ENCODE data around the gene CD1E. TPM values are rescaled to one million over a fixed set of nuclear protein-coding genes. Genes with fewer than 3 reads are reported as not detected.
"Not testable (repeated sequence)": the region's sequence is repeated elsewhere in the genome, so short reads cannot be mapped to it uniquely, and the experiment has no call there.

The CD1E gene
- total and polyA plus RNA-seq, 7 experiments from 2014 or later: 0.42 to 0.61 TPM; not detected in 5

DNA sequence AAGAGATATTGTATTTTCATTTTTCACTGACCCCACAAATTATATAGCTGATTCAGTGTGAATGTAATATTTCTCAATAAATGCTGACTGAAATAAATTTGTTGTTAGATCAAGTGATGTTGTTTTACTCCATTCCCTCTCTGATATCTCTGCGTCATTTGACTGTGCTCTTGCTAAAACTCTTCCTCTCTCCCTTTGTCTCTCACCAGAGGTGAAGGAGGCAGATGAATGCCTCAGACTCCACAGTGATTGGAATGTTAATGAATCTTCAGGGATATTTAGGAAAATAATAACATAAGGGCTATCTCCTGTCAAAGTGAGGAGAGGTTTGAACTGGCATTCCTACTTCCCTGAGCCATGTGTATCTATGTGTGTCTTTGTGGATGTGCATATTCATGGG lies 3.7 kb downstream of the CD1E start:
- POLR2A ChIA-PET: no interaction called here
- H3K27me3 ChIP-seq (ENCODE audit: control insufficient read depth in 2 of 2, insufficient read depth in 2 of 2, low read length in 2 of 2): peaks cover 0 to 3% of the 10 kb centered on the region in 2 donors
- H3K36me3 Mint-ChIP-seq: no peaks in the 10 kb centered on the region
- peaks cover 16 to 56% (median 40%) of the 10 kb centered on the region in 5 donors for H3K27me3 Mint-ChIP-seq
- H3K4me3 Mint-ChIP-seq: no peak overlapping the region
- CTCF ChIA-PET: no interaction called here
- no peaks in the 10 kb centered on the region for H3K9me3 ChIP-seq (ENCODE audit: control insufficient read depth in 2 of 3, low read length in 3 of 3)
- H3K9me3 Mint-ChIP-seq: peaks cover 0 to 7% (median 0%) of the 10 kb centered on the region in 11 donors
- H3K27ac Mint-ChIP-seq: no peak overlapping the region
- no peak overlapping the region for H3K4me3 ChIP-seq (ENCODE audit: low read length)
- H3K27ac ChIP-seq (ENCODE audit: low read depth, low read length): no peak overlapping the region
- H3K4me1 ChIP-seq (ENCODE audit: control insufficient read depth in 2 of 2, insufficient read depth in 2 of 2, low read length in 2 of 2): no peaks in the 10 kb centered on the region
- H3K36me3 ChIP-seq (ENCODE audit: control insufficient read depth in 2 of 3, insufficient read depth in 3 of 3, low read length in 3 of 3): no peaks in the 10 kb centered on the region
- intact Hi-C loops (cut with micrococcal nuclease): no loop called here
- no peak for DNase-seq
- peaks cover 0 to 6% (median 0%) of the 10 kb centered on the region in 7 donors for H3K4me1 Mint-ChIP-seq
- no peak for ATAC-seq

DNA sequence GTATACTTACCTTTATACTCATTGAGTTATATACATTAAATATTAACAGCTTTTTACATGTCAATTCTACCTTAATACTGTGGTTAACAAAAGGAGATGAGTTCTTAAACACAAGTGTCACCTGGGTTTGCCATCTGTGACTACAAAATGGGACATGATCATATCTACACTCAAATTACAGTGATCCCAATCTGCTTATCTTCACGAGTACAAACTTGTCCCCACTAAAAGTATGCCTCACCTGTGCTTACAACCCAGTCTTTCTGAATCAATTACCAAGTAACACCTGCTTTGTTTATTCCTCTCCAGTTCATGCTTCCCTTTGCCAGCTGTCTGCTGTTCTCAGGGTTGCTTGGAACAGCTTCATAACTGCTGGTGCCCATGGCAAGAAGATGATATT lies 8.8 kb downstream of the CD1E start:
- CTCF ChIA-PET: no interaction called here
- intact Hi-C loops (cut with micrococcal nuclease): no loop called here
- Histone ChIP-seq H3K27me3 (ENCODE audit: control insufficient read depth in 2 of 2, insufficient read depth in 2 of 2, low read length in 2 of 2) (no peaks in the 10 kb centered on the region), H3K36me3 (ENCODE audit: control insufficient read depth in 2 of 3, insufficient read depth in 3 of 3, low read length in 3 of 3) (no peaks in the 10 kb centered on the region), H3K27ac (ENCODE audit: low read depth, low read length) (no peak overlapping the region), H3K4me1 (ENCODE audit: control insufficient read depth in 2 of 2, insufficient read depth in 2 of 2, low read length in 2 of 2) (peaks cover 0 to 4% of the 10 kb centered on the region in 2 donors), H3K4me3 (ENCODE audit: low read length) (no peak overlapping the region), H3K9me3 (ENCODE audit: control insufficient read depth in 2 of 3, low read length in 3 of 3) (no peaks in the 10 kb centered on the region)
- POLR2A ChIA-PET: no interaction called here
- DNase-seq: no peak
- no peak for ATAC-seq
- Mint-ChIP-seq H3K9me3 (peaks cover 0 to 5% (median 0%) of the 10 kb centered on the region in 11 donors), H3K27ac (no peak overlapping the region), H3K4me1 (no peaks in the 10 kb centered on the region), H3K4me3 (no peak overlapping the region), H3K36me3 (peaks cover 0 to 5% (median 0%) of the 10 kb centered on the region in 5 donors), H3K27me3 (peaks cover 0 to 36% (median 12%) of the 10 kb centered on the region in 5 donors)

DNA sequence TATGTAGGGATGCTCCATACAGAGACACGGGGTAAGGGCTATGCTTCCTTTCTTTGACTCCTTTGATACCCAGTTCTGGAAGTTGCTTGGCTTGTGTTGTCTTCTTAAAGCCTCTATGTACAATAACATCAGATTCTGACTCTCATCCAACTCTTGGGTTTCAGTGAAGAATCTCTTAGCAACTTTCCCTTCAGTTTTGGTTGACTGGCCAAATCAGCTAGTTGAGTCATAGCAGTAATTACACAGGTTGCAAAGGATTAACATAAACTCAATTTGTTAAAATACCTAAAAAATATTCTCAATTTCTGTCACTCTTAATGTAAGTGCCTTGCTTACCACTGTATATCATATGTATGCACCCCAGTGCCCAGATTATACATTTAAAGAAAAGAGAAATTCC lies 9.2 kb downstream of the CD1E start:
- H3K4me1 Mint-ChIP-seq: no peaks in the 10 kb centered on the region
- ATAC-seq (no peak), DNase-seq (no peak)
- H3K36me3 Mint-ChIP-seq: peaks cover 0 to 5% (median 0%) of the 10 kb centered on the region in 5 donors
- H3K27ac ChIP-seq (ENCODE audit: low read depth, low read length): no peak overlapping the region
- no peaks in the 10 kb centered on the region for H3K9me3 ChIP-seq (ENCODE audit: control insufficient read depth in 2 of 3, low read length in 3 of 3)
- intact Hi-C loops (cut with micrococcal nuclease): no loop called here
- ChIA-PET POLR2A (no interaction called here), CTCF (no interaction called here)
- no peak overlapping the region for H3K4me3 ChIP-seq (ENCODE audit: low read length)
- H3K36me3 ChIP-seq (ENCODE audit: control insufficient read depth in 2 of 3, insufficient read depth in 3 of 3, low read length in 3 of 3): no peaks in the 10 kb centered on the region
- H3K27ac Mint-ChIP-seq: no peak overlapping the region
- H3K9me3 Mint-ChIP-seq: peaks cover 0 to 5% (median 0%) of the 10 kb centered on the region in 11 donors
- peaks cover 0 to 41% (median 13%) of the 10 kb centered on the region in 5 donors for H3K27me3 Mint-ChIP-seq
- H3K27me3 ChIP-seq (ENCODE audit: control insufficient read depth in 2 of 2, insufficient read depth in 2 of 2, low read length in 2 of 2): no peaks in the 10 kb centered on the region
- H3K4me3 Mint-ChIP-seq: no peak overlapping the region
- peaks cover 0 to 4% of the 10 kb centered on the region in 2 donors for H3K4me1 ChIP-seq (ENCODE audit: control insufficient read depth in 2 of 2, insufficient read depth in 2 of 2, low read length in 2 of 2)

DNA sequence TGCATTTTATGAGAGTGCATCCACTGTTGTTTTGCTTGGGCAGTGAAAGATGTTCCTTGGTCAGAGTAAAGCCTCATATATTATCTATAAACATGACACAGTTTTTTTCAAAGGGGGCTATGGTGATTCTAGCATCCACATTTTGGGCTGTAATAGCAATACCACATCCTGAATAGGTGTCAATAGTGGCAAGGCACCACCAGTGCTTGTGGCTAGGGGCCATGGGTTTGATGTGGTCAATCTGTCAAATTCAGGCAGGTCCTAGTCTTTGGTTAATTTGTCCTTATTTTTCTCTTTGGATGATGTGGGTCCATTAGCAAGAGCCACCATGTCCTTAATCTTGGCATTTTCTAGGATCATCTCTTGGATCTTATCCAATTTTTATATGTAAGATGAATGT lies 13.1 kb downstream of the CD1E start:
- intact Hi-C loops (cut with micrococcal nuclease): no loop called here
- no peaks in the 10 kb centered on the region for H3K27me3 ChIP-seq (ENCODE audit: control insufficient read depth in 2 of 2, insufficient read depth in 2 of 2, low read length in 2 of 2)
- Mint-ChIP-seq H3K9me3 (peaks cover 0 to 20% (median 6%) of the 10 kb centered on the region in 11 donors), H3K4me3 (no peak overlapping the region), H3K4me1 (no peaks in the 10 kb centered on the region), H3K27ac (no peak overlapping the region), H3K36me3 (peaks cover 0 to 5% (median 0%) of the 10 kb centered on the region in 5 donors), H3K27me3 (peaks cover 0 to 55% (median 27%) of the 10 kb centered on the region in 5 donors)
- DNase-seq: no peak
- no peak overlapping the region for H3K27ac ChIP-seq (ENCODE audit: low read depth, low read length)
- peaks cover 0 to 5% (median 0%) of the 10 kb centered on the region in 3 experiments for H3K9me3 ChIP-seq (ENCODE audit: control insufficient read depth in 2 of 3, low read length in 3 of 3)
- ChIA-PET POLR2A (no interaction called here), CTCF (interaction anchor here (0.5 kb wide), 1 partner anchor 1382 kb away, joined by 3 read pairs; no protein-coding TSS in a partner anchor)
- no peaks in the 10 kb centered on the region for H3K36me3 ChIP-seq (ENCODE audit: control insufficient read depth in 2 of 3, insufficient read depth in 3 of 3, low read length in 3 of 3)
- H3K4me3 ChIP-seq (ENCODE audit: low read length): no peak overlapping the region
- peaks cover 0 to 4% of the 10 kb centered on the region in 2 donors for H3K4me1 ChIP-seq (ENCODE audit: control insufficient read depth in 2 of 2, insufficient read depth in 2 of 2, low read length in 2 of 2)
- no peak for ATAC-seq

DNA sequence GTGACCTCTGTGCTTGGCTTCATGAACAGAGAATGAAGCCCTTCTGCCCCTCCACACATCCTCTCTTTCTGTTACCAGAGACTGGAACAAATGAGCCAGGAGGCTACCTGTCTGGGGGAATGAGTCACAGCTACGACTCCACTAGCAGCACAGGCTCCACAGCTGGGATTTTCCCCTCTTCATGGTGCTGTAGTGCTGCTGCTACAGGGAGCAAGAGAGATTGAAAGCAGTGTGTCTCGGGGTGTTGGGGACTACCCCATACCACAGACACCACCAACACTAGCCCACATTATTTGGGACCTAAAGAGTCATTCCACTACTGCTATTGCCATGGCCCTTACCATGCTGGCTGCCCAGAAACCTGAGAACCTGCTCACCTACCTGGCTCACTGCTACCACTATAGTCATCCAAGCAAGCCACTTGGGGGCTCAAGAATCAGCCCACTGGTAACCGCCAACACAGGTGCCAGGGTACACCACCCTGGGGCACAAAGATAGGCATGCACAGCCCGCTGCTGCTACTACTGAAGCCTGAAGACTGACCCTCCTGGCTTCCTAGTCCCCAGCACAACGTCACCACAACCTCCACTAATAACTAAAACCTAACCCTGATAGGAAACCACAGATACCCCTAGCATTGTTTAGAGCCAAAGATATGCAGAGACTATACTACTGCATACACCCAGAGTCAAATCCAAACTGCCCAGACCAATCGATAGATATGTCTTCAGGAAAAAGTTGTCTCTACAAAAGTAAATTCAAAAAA lies 17.7 kb downstream of the CD1E start:
- H3K27ac Mint-ChIP-seq: no peak overlapping the region
- Histone ChIP-seq H3K27me3 (ENCODE audit: control insufficient read depth in 2 of 2, insufficient read depth in 2 of 2, low read length in 2 of 2) (no peaks in the 10 kb centered on the region), H3K4me1 (ENCODE audit: control insufficient read depth in 2 of 2, insufficient read depth in 2 of 2, low read length in 2 of 2) (peaks cover 0 to 4% of the 10 kb centered on the region in 2 donors), H3K9me3 (ENCODE audit: control insufficient read depth in 2 of 3, low read length in 3 of 3) (peaks cover 0 to 12% (median 0%) of the 10 kb centered on the region in 3 experiments), H3K27ac (ENCODE audit: low read depth, low read length) (no peak overlapping the region), H3K36me3 (ENCODE audit: control insufficient read depth in 2 of 3, insufficient read depth in 3 of 3, low read length in 3 of 3) (no peaks in the 10 kb centered on the region), H3K4me3 (ENCODE audit: low read length) (no peak overlapping the region)
- ATAC-seq: no peak
- H3K9me3 Mint-ChIP-seq: peaks cover 0 to 40% (median 12%) of the 10 kb centered on the region in 11 donors
- H3K4me1 Mint-ChIP-seq: no peaks in the 10 kb centered on the region
- ChIA-PET CTCF (no interaction called here), POLR2A (no interaction called here)
- peak in 1 of 9 donors; percentile 38 for DNase-seq
- intact Hi-C loops (cut with micrococcal nuclease): no loop called here
- H3K4me3 Mint-ChIP-seq: no peak overlapping the region
- peaks cover 0 to 8% (median 0%) of the 10 kb centered on the region in 5 donors for H3K36me3 Mint-ChIP-seq
- H3K27me3 Mint-ChIP-seq: peaks cover 0 to 57% (median 48%) of the 10 kb centered on the region in 5 donors

- intact Hi-C loops (cut with micrococcal nuclease); H3K27ac ChIP-seq (ENCODE audit: low read depth, low read length); H3K4me1 ChIP-seq (ENCODE audit: control insufficient read depth in 2 of 2, insufficient read depth in 2 of 2, low read length in 2 of 2); DNase-seq; H3K4me1 Mint-ChIP-seq; H3K4me3 ChIP-seq (ENCODE audit: low read length); H3K36me3 ChIP-seq (ENCODE audit: control insufficient read depth in 2 of 3, insufficient read depth in 3 of 3, low read length in 3 of 3); H3K27me3 ChIP-seq (ENCODE audit: control insufficient read depth in 2 of 2, insufficient read depth in 2 of 2, low read length in 2 of 2); H3K27ac Mint-ChIP-seq; H3K4me3 Mint-ChIP-seq; ATAC-seq; CTCF ChIA-PET; H3K36me3 Mint-ChIP-seq: not testable (repeated sequence)
- POLR2A ChIA-PET: interaction anchor here (0.6 kb wide), 1 partner anchor 493 kb away, joined by 3 read pairs; no protein-coding TSS in a partner anchor
- peaks cover 3 to 53% (median 44%) of the 10 kb centered on the region in 5 donors for H3K27me3 Mint-ChIP-seq
- peaks cover 0 to 40% (median 12%) of the 10 kb centered on the region in 11 donors for H3K9me3 Mint-ChIP-seq
- H3K9me3 ChIP-seq (ENCODE audit: control insufficient read depth in 2 of 3, low read length in 3 of 3): peaks cover 0 to 12% (median 0%) of the 10 kb centered on the region in 3 experiments
These were observed 20.4 kb downstream of the CD1E start for GRCh38 chr1:158374101-158374500.
